ENCODE measurements around the gene OR2B2.
"Not testable (repeated sequence)": the region's sequence is repeated elsewhere in the genome, so short reads cannot be mapped to it uniquely, and the experiment has no call there.

Gene OR2B2

GRCh38 chr6:27924179-27924578 lies 12.0 kb upstream of the OR2B2 start:
- DNase-seq (ENCODE audit: extremely low read depth, low read depth), result no peak
- TF ChIP-seq, protein P1, sequence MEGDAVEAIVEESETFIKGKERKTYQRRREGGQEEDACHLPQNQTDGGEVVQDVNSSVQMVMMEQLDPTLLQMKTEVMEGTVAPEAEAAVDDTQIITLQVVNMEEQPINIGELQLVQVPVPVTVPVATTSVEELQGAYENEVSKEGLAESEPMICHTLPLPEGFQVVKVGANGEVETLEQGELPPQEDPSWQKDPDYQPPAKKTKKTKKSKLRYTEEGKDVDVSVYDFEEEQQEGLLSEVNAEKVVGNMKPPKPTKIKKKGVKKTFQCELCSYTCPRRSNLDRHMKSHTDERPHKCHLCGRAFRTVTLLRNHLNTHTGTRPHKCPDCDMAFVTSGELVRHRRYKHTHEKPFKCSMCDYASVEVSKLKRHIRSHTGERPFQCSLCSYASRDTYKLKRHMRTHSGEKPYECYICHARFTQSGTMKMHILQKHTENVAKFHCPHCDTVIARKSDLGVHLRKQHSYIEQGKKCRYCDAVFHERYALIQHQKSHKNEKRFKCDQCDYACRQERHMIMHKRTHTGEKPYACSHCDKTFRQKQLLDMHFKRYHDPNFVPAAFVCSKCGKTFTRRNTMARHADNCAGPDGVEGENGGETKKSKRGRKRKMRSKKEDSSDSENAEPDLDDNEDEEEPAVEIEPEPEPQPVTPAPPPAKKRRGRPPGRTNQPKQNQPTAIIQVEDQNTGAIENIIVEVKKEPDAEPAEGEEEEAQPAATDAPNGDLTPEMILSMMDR (IDR thresholded peaks at IDR 0.05; ENCODE audit: low read depth, low read length), result no peak

- TF ChIP-seq, protein P1 (IDR thresholded peaks at IDR 0.05; ENCODE audit: low read depth, low read length), result no peak
- no peak for DNase-seq (ENCODE audit: extremely low read depth, low read depth)
Measured at GRCh38 chr6:27922949-27923348, 10.8 kb upstream of the OR2B2 start.

DNA sequence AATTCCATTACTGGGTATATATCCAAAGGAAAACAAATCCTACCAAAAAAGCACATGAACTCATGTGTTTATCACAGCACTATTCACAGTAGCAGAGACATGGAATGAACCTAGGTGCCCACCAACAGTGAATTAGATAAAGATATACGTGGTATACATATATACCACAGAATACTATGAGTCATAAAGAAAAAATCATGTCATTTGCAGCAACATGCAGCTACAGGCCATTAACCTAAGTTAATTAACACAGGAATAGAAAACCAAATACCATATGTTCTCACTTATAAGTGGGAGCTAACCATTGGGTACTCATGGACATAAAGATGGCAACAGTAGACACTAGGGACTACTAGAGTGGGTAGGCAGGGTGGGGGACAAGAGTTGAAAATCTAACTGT lies 4.2 kb downstream of the OR2B2 start:
- TF ChIP-seq, protein P1 (IDR thresholded peaks at IDR 0.05; ENCODE audit: low read depth, low read length), result no peak
- DNase-seq (ENCODE audit: extremely low read depth, low read depth), result no peak

- no peak for DNase-seq (ENCODE audit: extremely low read depth, low read depth)
- TF ChIP-seq, protein P1 (IDR thresholded peaks at IDR 0.05; ENCODE audit: low read depth, low read length), result no peak
Measured at GRCh38 chr6:27902335-27903314, 9.6 kb downstream of the OR2B2 start.

- TF ChIP-seq, protein P1 (IDR thresholded peaks at IDR 0.05; ENCODE audit: low read depth, low read length), result no peak
- no peak for DNase-seq (ENCODE audit: extremely low read depth, low read depth)
Measured at GRCh38 chr6:27901801-27902200, 10.4 kb downstream of the OR2B2 start.

DNA sequence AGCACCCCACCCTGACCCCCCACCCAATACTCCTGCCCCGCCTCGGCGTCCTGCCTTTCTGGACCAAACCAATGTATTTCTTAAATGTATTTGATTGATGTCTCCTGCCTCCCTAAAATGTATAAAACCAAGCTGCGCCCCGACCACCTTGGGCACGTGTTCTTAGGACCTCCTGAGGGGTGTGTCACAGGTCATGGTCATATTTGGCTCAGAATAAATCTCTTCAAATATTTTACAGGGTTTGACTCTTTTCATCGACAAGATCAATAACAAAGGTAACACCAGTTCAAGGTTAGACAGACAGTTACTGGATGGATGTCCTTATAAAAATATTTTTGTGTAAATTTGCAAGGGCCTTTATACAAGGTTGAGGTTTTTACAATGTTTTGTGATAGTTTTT lies 12.0 kb downstream of the OR2B2 start:
- DNase-seq (ENCODE audit: extremely low read depth, low read depth), result not testable (repeated sequence)

GRCh38 chr6:27899543-27899942 lies 12.7 kb downstream of the OR2B2 start:
- no peak for DNase-seq (ENCODE audit: extremely low read depth, low read depth)
- TF ChIP-seq, protein P1 (IDR thresholded peaks at IDR 0.05; ENCODE audit: low read depth, low read length), result no peak
